CD4-positive, CD25-positive, alpha-beta regulatory T cell (primary cell): ENCODE results near the gene PYCARD. TPM values are rescaled to one million over a fixed set of nuclear protein-coding genes. Genes with fewer than 3 reads are reported as not detected.
A peak's percentile ranks its signal among the peaks of the same experiment; 100 is the strongest.
"Not testable (repeated sequence)": the region's sequence is repeated elsewhere in the genome, so short reads cannot be mapped to it uniquely, and the experiment has no call there.

ENCODE experiments used
- ATAC-seq, 2 donors: fragments of 150-1000 bp; cut with Tn5 transposase; one replicate each; pipeline ENCODE4 v1.10.0; 2021; ENCODE audit warnings: low read depth in 2 of 2, moderate number of reproducible peaks in 2 of 2, moderate library complexity in 1 of 2
- DNase-seq, 3 donors: peaks; one replicate each; pipeline versions ENCODE4 v3.0.0 to v3.0.0-alpha.2; 2012 to 2022; ENCODE audit warnings: mixed read lengths in 1 of 3
- H3K27ac ChIP-seq: one replicate; pipeline ENCODE4 v1.7.0; 2013; ENCODE audit warnings: mild to moderate bottlenecking, low read length; ENCODE audit not compliant: insufficient read depth, poor library complexity, severe bottlenecking
- H3K27me3 ChIP-seq: one replicate; pipeline ENCODE4 v1.7.0; 2013; ENCODE audit warnings: low read length; ENCODE audit not compliant: control insufficient read depth, insufficient read depth
- H3K36me3 ChIP-seq: one replicate; pipeline ENCODE4 v1.7.0; 2013; ENCODE audit warnings: mild to moderate bottlenecking, low read length, moderate library complexity; ENCODE audit not compliant: control insufficient read depth, insufficient read depth
- H3K4me1 ChIP-seq: 2 replicates; pipeline ENCODE4 v1.7.0; 2013; ENCODE audit warnings: mild to moderate bottlenecking, low read length; ENCODE audit not compliant: insufficient read depth, control insufficient read depth, poor library complexity, severe bottlenecking
- H3K4me3 ChIP-seq: one replicate; pipeline ENCODE4 v1.7.0; 2013; ENCODE audit warnings: low read depth, mild to moderate bottlenecking, low read length, moderate library complexity
- H3K9me3 ChIP-seq, 2 experiments: 1 replicate in 1 of 2; 2 replicates in 1 of 2; pipeline ENCODE4 v1.7.0; 2013; ENCODE audit warnings: low read length in 2 of 2, mild to moderate bottlenecking in 1 of 2, moderate library complexity in 1 of 2; ENCODE audit not compliant: control insufficient read depth in 2 of 2
- H3K27ac Mint-ChIP-seq, 3 donors: one replicate each; pipeline ENCODE4 v1.8.0; 2020 to 2022; ENCODE audit warnings: mild to moderate bottlenecking in 3 of 3, mixed read lengths in 3 of 3, moderate library complexity in 2 of 3
- H3K27me3 Mint-ChIP-seq: one replicate; pipeline ENCODE4 v1.8.0; 2022; ENCODE audit warnings: mild to moderate bottlenecking, mixed read lengths
- H3K36me3 Mint-ChIP-seq: one replicate; pipeline ENCODE4 v1.8.0; 2020; ENCODE audit warnings: mixed read lengths
- H3K4me1 Mint-ChIP-seq, 4 donors: one replicate each; pipeline ENCODE4 v1.8.0; 2020 to 2022; ENCODE audit warnings: mixed read lengths in 4 of 4, mild to moderate bottlenecking in 1 of 4
- H3K4me3 Mint-ChIP-seq, 4 donors: one replicate each; pipeline ENCODE4 v1.8.0; 2020 to 2022; ENCODE audit warnings: mild to moderate bottlenecking in 4 of 4, mixed read lengths in 4 of 4, moderate library complexity in 3 of 4
- H3K9me3 Mint-ChIP-seq, 7 donors: one replicate each; pipeline ENCODE4 v1.8.0; 2020 to 2022; ENCODE audit warnings: mixed read lengths in 7 of 7, mild to moderate bottlenecking in 3 of 7, moderate library complexity in 2 of 7
- polyA plus RNA-seq, 4 donors: library from polyadenylated mRNA; unstranded; fragments of 300-500 nt; fragmentation: Illumina TruSeq; gene quantifications; one replicate each; pipeline ENCODE4 v1.2.3, GENCODE V29; 2021
- total RNA-seq: library from RNA; stranded (reverse); gene quantifications from one replicate; pipeline ENCODE4 v1.2.3, GENCODE V29; 2022

The PYCARD gene
- total and polyA plus RNA-seq, 5 donors from 2014 or later, result 25.0 to 82.9 (median 67.0) TPM

DNA sequence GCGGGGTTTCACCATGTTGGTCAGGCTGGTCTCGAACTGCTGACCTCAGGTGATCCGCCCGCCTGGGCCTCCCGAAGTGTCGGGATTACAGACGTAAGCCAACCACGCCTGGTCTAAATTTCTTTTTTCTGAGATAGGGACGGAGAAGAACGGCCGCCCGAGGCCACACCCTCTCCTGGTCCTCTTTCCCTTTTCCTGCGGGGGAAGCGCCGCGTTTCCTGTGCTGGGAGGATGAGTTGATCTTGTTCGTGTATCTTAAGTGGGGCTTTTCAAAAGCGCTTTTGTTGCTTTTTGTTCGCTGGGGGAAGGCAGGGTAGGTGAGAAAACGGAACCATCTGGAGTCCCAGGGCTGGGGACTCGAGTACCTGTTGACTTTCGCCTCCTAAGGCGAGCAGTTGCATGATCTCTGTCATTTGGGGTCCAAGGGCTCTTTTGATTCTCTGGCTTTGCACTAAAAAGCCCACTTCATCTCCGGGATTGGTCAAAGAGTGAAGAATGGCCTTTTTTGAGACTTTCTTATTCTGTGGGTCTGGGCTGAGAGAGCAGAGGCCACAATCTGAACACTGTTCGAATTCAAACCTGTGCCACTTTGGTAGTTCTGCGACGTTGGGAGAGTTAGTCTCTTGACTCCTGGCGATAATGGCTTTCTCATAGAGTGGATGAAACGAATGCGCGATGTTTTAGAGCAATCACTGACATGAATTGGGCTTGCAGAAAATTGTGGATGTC is 21.3 kb downstream of the PYCARD start:
- H3K9me3 ChIP-seq, result no peaks in the 10 kb centered on the region
- peaks cover 72% of the 10 kb centered on the region for H3K4me1 ChIP-seq
- H3K27ac ChIP-seq, result peak overlapping the region; percentile 89
- H3K4me3 Mint-ChIP-seq, result peak overlapping the region; percentile 95 to 99 (median 98)
- peaks cover 44% of the 10 kb centered on the region for H3K36me3 Mint-ChIP-seq
- H3K9me3 Mint-ChIP-seq, result peaks cover 0 to 5% (median 0%) of the 10 kb centered on the region in 7 donors
- DNase-seq (peak; percentile 22 to 50 (median 27)), ATAC-seq (no peak)
- peaks cover 44% of the 10 kb centered on the region for H3K36me3 ChIP-seq
- peak overlapping the region; percentile 97 to 99 (median 97) for H3K27ac Mint-ChIP-seq
- H3K4me1 Mint-ChIP-seq, result peaks cover 38 to 82% (median 56%) of the 10 kb centered on the region in 4 donors
- peaks cover 19% of the 10 kb centered on the region for H3K27me3 Mint-ChIP-seq
- peak overlapping the region; percentile 87 for H3K4me3 ChIP-seq
- no peaks in the 10 kb centered on the region for H3K27me3 ChIP-seq

DNA sequence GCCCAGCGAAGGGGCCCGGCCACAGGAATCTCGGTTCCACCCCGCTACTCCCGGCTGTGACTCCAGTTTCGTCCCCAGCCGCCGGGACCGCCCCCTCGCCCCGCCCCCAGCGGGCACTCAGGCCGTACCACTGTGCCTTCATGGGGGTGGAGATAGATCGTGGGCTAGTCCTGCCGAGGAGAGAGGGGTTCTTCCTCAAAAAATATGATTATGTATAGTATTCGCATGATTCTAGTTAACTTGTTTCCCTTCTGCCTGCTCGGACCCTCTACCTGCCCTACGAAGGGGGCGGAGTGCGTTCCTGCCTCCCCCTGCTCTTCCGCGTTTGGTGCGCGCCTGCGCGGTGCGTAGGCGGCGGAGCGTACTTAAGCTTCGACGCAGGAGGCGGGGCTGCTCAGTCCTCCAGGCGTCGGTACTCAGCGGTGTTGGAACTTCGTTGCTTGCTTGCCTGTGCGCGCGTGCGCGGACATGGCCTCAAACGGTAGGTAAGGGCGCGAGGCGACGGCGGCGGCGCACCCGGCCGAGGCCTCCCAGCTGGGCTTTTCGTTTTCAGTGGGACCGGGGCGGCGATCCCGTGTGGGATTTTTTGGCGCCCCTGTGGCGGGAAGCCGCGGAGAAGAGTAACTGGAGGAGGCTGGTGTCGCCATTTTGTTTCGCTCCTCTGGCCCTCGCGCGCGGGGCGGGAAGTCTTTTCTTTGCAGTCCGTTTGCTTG is 22.7 kb downstream of the PYCARD start, which contains the start of gene FUS:
TSS of gene FUS (plus strand) at position 393 of the 713 bp plus-strand sequence. CDS start at position 469, 76 bp downstream.
- Histone ChIP-seq H3K9me3 (no peaks in the 10 kb centered on the region), H3K36me3 (peaks cover 30% of the 10 kb centered on the region), H3K27ac (peak within 1 kb of the TSS; percentile 89), H3K4me3 (peak within 1 kb of the TSS; percentile 87), H3K27me3 (no peaks in the 10 kb centered on the region), H3K4me1 (peaks cover 66% of the 10 kb centered on the region)
- peak within 1 kb of the TSS; percentile 95 to 99 (median 98) for H3K4me3 Mint-ChIP-seq
- peaks cover 29 to 71% (median 45%) of the 10 kb centered on the region in 4 donors for H3K4me1 Mint-ChIP-seq
- H3K36me3 Mint-ChIP-seq, result peaks cover 31% of the 10 kb centered on the region
- DNase-seq (peak; percentile 84 to 95 (median 94)), ATAC-seq (peak; percentile 65 to 68)
- H3K9me3 Mint-ChIP-seq, result peaks cover 0 to 5% (median 0%) of the 10 kb centered on the region in 7 donors
- H3K27me3 Mint-ChIP-seq, result peaks cover 19% of the 10 kb centered on the region
- H3K27ac Mint-ChIP-seq, result peak within 1 kb of the TSS; percentile 97 to 100 (median 99)

DNA sequence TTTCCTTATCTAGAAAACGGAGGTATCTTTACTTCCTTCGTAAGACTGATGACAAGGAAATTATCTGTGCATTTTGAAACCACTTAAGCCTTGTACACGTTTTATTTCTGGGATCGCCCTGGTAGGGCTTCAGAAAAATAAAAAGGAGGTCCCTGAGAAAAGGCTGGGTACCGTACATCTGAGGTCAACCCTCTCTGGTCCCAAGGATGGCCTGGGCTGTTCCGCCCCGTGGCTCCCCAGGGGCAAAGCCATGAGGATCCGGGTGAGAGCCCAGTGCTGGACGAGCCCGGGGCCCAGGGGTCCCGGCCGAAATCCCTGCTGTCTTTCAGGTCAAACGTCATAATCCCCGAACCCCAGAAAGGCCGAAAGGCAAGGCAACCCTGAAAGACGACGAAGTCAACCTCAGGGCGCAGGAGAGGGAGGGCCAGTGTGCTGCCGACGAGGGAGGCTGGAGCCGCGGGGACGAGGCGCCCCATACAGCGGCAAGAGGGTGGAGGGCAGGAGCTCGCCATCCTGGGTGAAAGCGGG is 23.3 kb downstream of the PYCARD start:
- Mint-ChIP-seq H3K27me3 (peaks cover 19% of the 10 kb centered on the region), H3K27ac (peak overlapping the region; percentile 91 to 99 (median 97)), H3K4me1 (peaks cover 25 to 66% (median 41%) of the 10 kb centered on the region in 4 donors), H3K36me3 (peaks cover 27% of the 10 kb centered on the region), H3K4me3 (peak overlapping the region; percentile 95 to 99 (median 98)), H3K9me3 (peaks cover 0 to 3% (median 0%) of the 10 kb centered on the region in 7 donors)
- ATAC-seq, result no peak
- Histone ChIP-seq H3K27ac (peak overlapping the region; percentile 89), H3K4me3 (peak overlapping the region; percentile 84), H3K27me3 (no peaks in the 10 kb centered on the region), H3K36me3 (peaks cover 25% of the 10 kb centered on the region), H3K4me1 (peaks cover 66% of the 10 kb centered on the region), H3K9me3 (no peaks in the 10 kb centered on the region)
- DNase-seq, result no peak

GRCh38 chr16:31177136-31177535 is 25.4 kb downstream of the PYCARD start:
- Histone ChIP-seq H3K27me3 (no peaks in the 10 kb centered on the region), H3K4me3 (peak overlapping the region; percentile 53), H3K9me3 (no peaks in the 10 kb centered on the region), H3K36me3 (peaks cover 3% of the 10 kb centered on the region), H3K4me1 (peaks cover 45% of the 10 kb centered on the region), H3K27ac (no peak overlapping the region)
- Mint-ChIP-seq H3K27me3 (peaks cover 19% of the 10 kb centered on the region), H3K4me1 (peaks cover 18 to 45% (median 24%) of the 10 kb centered on the region in 4 donors), H3K27ac (peak overlapping the region; percentile 71 to 92 (median 76)), H3K4me3 (peak overlapping the region; percentile 66 to 99 (median 92)), H3K36me3 (peaks cover 8% of the 10 kb centered on the region), H3K9me3 (peaks cover 0 to 3% (median 0%) of the 10 kb centered on the region in 7 donors)
- DNase-seq (peak; percentile 12 to 79 (median 65)), ATAC-seq (peak; percentile 30 to 36)

GRCh38 chr16:31170048-31170447 is 32.5 kb downstream of the PYCARD start:
- H3K36me3 Mint-ChIP-seq, H3K27me3 Mint-ChIP-seq, H3K36me3 ChIP-seq, H3K27ac ChIP-seq, H3K4me3 ChIP-seq, H3K9me3 ChIP-seq, H3K9me3 Mint-ChIP-seq, H3K4me1 Mint-ChIP-seq, ATAC-seq, DNase-seq, H3K27me3 ChIP-seq, H3K4me1 ChIP-seq, H3K27ac Mint-ChIP-seq: not testable (repeated sequence)
- peak overlapping the region in 1 of 4 donors; percentile 17 for H3K4me3 Mint-ChIP-seq

GRCh38 chr16:31168848-31169247 is 33.7 kb downstream of the PYCARD start:
- Histone ChIP-seq H3K27ac (no peak overlapping the region), H3K36me3 (no peaks in the 10 kb centered on the region), H3K9me3 (no peaks in the 10 kb centered on the region), H3K4me3 (no peak overlapping the region), H3K27me3 (no peaks in the 10 kb centered on the region), H3K4me1 (no peaks in the 10 kb centered on the region)
- Mint-ChIP-seq H3K36me3 (no peaks in the 10 kb centered on the region), H3K4me3 (no peak overlapping the region), H3K9me3 (no peaks in the 10 kb centered on the region), H3K27ac (no peak overlapping the region), H3K27me3 (peaks cover 5% of the 10 kb centered on the region), H3K4me1 (no peaks in the 10 kb centered on the region)
- DNase-seq (no peak), ATAC-seq (no peak)

DNA sequence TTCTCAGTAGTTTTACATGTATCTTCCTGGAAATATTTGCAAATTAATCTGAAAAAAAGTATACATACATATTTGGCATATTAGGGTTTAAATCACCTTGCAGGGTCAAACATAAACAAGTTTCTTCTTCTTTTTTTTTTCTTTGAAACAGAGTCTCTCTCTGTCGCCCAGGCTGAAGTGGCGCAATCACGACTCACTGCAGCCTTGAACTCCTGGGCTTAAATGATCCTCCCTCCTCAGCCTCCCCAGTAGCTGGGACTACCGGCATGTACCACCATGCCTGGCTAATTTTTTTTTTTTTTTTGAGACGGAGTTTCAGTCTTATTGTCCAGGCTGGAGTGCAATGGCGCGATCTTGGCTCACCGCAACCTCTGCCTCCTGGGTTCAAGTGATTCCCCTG is 35.2 kb downstream of the PYCARD start:
- no peak overlapping the region for H3K4me3 Mint-ChIP-seq
- no peaks in the 10 kb centered on the region for H3K4me1 Mint-ChIP-seq
- ATAC-seq (no peak), DNase-seq (no peak)
- Histone ChIP-seq H3K9me3 (no peaks in the 10 kb centered on the region), H3K4me3 (no peak overlapping the region), H3K27me3 (no peaks in the 10 kb centered on the region), H3K36me3 (no peaks in the 10 kb centered on the region), H3K27ac (no peak overlapping the region), H3K4me1 (no peaks in the 10 kb centered on the region)
- peaks cover 5% of the 10 kb centered on the region for H3K27me3 Mint-ChIP-seq
- no peaks in the 10 kb centered on the region for H3K9me3 Mint-ChIP-seq
- no peak overlapping the region for H3K27ac Mint-ChIP-seq
- H3K36me3 Mint-ChIP-seq, result no peaks in the 10 kb centered on the region
